Upper lobe of left lung (tissue), 6 donors: ENCODE results near the gene EEIG1. TPM values are rescaled to one million over a fixed set of nuclear protein-coding genes. Genes with fewer than 3 reads are reported as not detected.
A peak's percentile ranks its signal among the peaks of the same experiment; 100 is the strongest.

Source experiments
- ATAC-seq, 2 donors: fragments of 200-7000 bp; cut with Tn5 transposase; one replicate each; pipeline ENCODE4 v1.9.1; 2022; ENCODE audit warnings: mild to moderate bottlenecking in 2 of 2, moderate library complexity in 2 of 2; ENCODE audit not compliant: low FRiP score in 2 of 2
- DNase-seq, 2 donors: peaks; one replicate each; pipeline ENCODE4 v3.0.0-alpha.2; 2019 to 2020
- H3K27ac ChIP-seq, 4 donors: fragments of 200-600 bp; sonication (generic); one replicate each; pipeline ENCODE4 v1.5.1; 2016 to 2019
- H3K27me3 ChIP-seq, 4 donors: fragments of 200-600 bp; sonication (generic); one replicate each; pipeline ENCODE4 v1.5.1; 2017 to 2019
- H3K36me3 ChIP-seq, 4 donors: fragments of 200-600 bp; sonication (generic); one replicate each; pipeline ENCODE4 v1.5.1; 2016 to 2019
- H3K4me1 ChIP-seq, 4 donors: fragments of 200-600 bp; sonication (generic); one replicate each; pipeline ENCODE4 v1.5.1; 2018 to 2019
- H3K4me3 ChIP-seq, 4 donors: fragments of 200-600 bp; sonication (generic); one replicate each; pipeline ENCODE4 v1.5.1; 2017 to 2019; ENCODE audit warnings: mild to moderate bottlenecking in 2 of 4, moderate library complexity in 1 of 4
- H3K9me3 ChIP-seq, 4 donors: fragments of 200-600 bp; sonication (generic); one replicate each; pipeline ENCODE4 v1.5.1; 2018 to 2019
- CTCF ChIP-seq, 6 experiments: fragments of 450-650 bp in 4 of 6; fragments of 200-600 bp in 2 of 6; sonication (generic) in 2 of 6; IDR thresholded peaks; one replicate each; pipeline ENCODE4 v1.5.1; 2016 to 2019; ENCODE audit warnings: antibody characterized with exemption in 6 of 6
- EP300 ChIP-seq, 4 donors: sonication (generic); formaldehyde crosslinking; IDR thresholded peaks; one replicate each; pipeline ENCODE4 v1.5.1; 2017; ENCODE audit warnings: antibody characterized with exemption in 4 of 4, control low read depth in 2 of 4
- POLR2A ChIP-seq, 4 donors: fragments of 450-650 bp; IDR thresholded peaks; one replicate each; pipeline ENCODE4 v1.5.1; 2016 to 2017; ENCODE audit warnings: antibody characterized with exemption in 4 of 4, mild to moderate bottlenecking in 2 of 4
- POLR2AphosphoS5 ChIP-seq, 2 donors: sonication (generic); formaldehyde crosslinking; IDR thresholded peaks; one replicate each; pipeline ENCODE4 v1.5.1; 2017; ENCODE audit warnings: antibody characterized with exemption in 2 of 2
- WGBS, 2 donors: methylation state at CpG; one replicate each; pipeline ENCODE4 v1.1.5; 2017 to 2018; 5-methylcytosine and 5-hydroxymethylcytosine counted together
- total RNA-seq, 6 donors: library from RNA; depleted of rRNA in 4 of 6; stranded (reverse); fragments of >200 nt in 4 of 6; gene quantifications; one replicate each; pipeline versions ENCODE4 v1.1.0 to v1.2.1, GENCODE V29; 2016 to 2021
- donor health status: DM: no; HTN: no; CAD: no; lungs with moderate emphysema.
- donor health status: DM: no; HTN: yes; CAD: no; lungs with severe emphysema.

The EEIG1 gene
- total RNA-seq, 6 donors from 2014 or later: 17.8 to 60.7 (median 48.0) TPM

- H3K36me3 ChIP-seq: no peaks in the 10 kb centered on the region
- TF ChIP-seq CTCF (IDR thresholded peaks at IDR 0.05): no peak
- TF ChIP-seq POLR2A (IDR thresholded peaks at IDR 0.05): peak in 1 of 4 donors; percentile 29
- peak; percentile 63 to 64 for ATAC-seq
- no peak overlapping the region for H3K4me3 ChIP-seq
- no peaks in the 10 kb centered on the region for H3K9me3 ChIP-seq
- peak in 1 of 2 donors; percentile 74 for DNase-seq
- WGBS, 2 donors: 18 to 20% methylated on average over 10 of the region's 10 CpGs
- peaks cover 20 to 32% (median 25%) of the 10 kb centered on the region in 4 donors for H3K4me1 ChIP-seq
- H3K27me3 ChIP-seq: no peaks in the 10 kb centered on the region
- H3K27ac ChIP-seq: peak overlapping the region in 3 of 4 donors; percentile 22 to 67 (median 60)
Observed at GRCh38 chr9:128007566-128008138, 26.9 kb upstream of the EEIG1 start.

- Histone ChIP-seq H3K4me1 (peaks cover 18 to 31% (median 23%) of the 10 kb centered on the region in 4 donors), H3K27ac (peak overlapping the region in 2 of 4 donors; percentile 32 to 60), H3K4me3 (no peak overlapping the region), H3K36me3 (no peaks in the 10 kb centered on the region), H3K27me3 (no peaks in the 10 kb centered on the region), H3K9me3 (no peaks in the 10 kb centered on the region)
- no peak for TF ChIP-seq EP300 (IDR thresholded peaks at IDR 0.05)
- no peak for TF ChIP-seq POLR2AphosphoS5 (IDR thresholded peaks at IDR 0.05)
- 77% methylated on average over 11 of the region's 11 CpGs for WGBS, 2 donors
- DNase-seq (no peak), ATAC-seq (no peak)
Observed at GRCh38 chr9:128006332-128006996, 25.7 kb upstream of the EEIG1 start.

- DNase-seq: peak; percentile 37 to 65
- Histone ChIP-seq H3K27ac (peak overlapping the region in 3 of 4 donors; percentile 4 to 40 (median 32)), H3K36me3 (no peaks in the 10 kb centered on the region), H3K4me1 (peaks cover 12 to 26% (median 20%) of the 10 kb centered on the region in 4 donors), H3K4me3 (no peak overlapping the region), H3K9me3 (no peaks in the 10 kb centered on the region), H3K27me3 (no peaks in the 10 kb centered on the region)
- ATAC-seq: peak; percentile 56 to 64
- no peak for TF ChIP-seq POLR2A (IDR thresholded peaks at IDR 0.05)
- peak in 1 of 4 donors; percentile 3 for TF ChIP-seq EP300 (IDR thresholded peaks at IDR 0.05)
- no peak for TF ChIP-seq CTCF (IDR thresholded peaks at IDR 0.05)
- TF ChIP-seq POLR2AphosphoS5 (IDR thresholded peaks at IDR 0.05): peak; percentile 35 to 89
- WGBS, 2 donors: 47 to 49% methylated on average over 7 to 12 of the region's 12 CpGs
Observed at GRCh38 chr9:128005923-128006322, 25.1 kb upstream of the EEIG1 start.

- Histone ChIP-seq H3K4me1 (peaks cover 11 to 25% (median 19%) of the 10 kb centered on the region in 4 donors), H3K36me3 (no peaks in the 10 kb centered on the region), H3K4me3 (no peak overlapping the region), H3K27ac (no peak overlapping the region), H3K9me3 (no peaks in the 10 kb centered on the region), H3K27me3 (no peaks in the 10 kb centered on the region)
- TF ChIP-seq POLR2A (IDR thresholded peaks at IDR 0.05) (no peak), CTCF (IDR thresholded peaks at IDR 0.05) (no peak), POLR2AphosphoS5 (IDR thresholded peaks at IDR 0.05) (no peak), EP300 (IDR thresholded peaks at IDR 0.05) (no peak)
- WGBS, 2 donors: 97 to 98% methylated on average over 8 to 11 of the region's 11 CpGs
- DNase-seq: no peak
- ATAC-seq: no peak
Observed at GRCh38 chr9:128003966-128004604, 23.3 kb upstream of the EEIG1 start.

GRCh38 chr9:128002959-128003358 lies 22.2 kb upstream of the EEIG1 start:
- 86 to 100% methylated on average over 4 to 5 of the region's 5 CpGs for WGBS, 2 donors
- Histone ChIP-seq H3K4me1 (peaks cover 11 to 25% (median 18%) of the 10 kb centered on the region in 4 donors), H3K27me3 (no peaks in the 10 kb centered on the region), H3K4me3 (no peak overlapping the region), H3K36me3 (no peaks in the 10 kb centered on the region), H3K9me3 (no peaks in the 10 kb centered on the region), H3K27ac (no peak overlapping the region)
- DNase-seq: no peak
- TF ChIP-seq CTCF (IDR thresholded peaks at IDR 0.05) (no peak), POLR2A (IDR thresholded peaks at IDR 0.05) (no peak)
- no peak for ATAC-seq
